H9 (cell line): ENCODE measurements around the gene RASL12. TPM values are rescaled to one million over a fixed set of nuclear protein-coding genes. Genes with fewer than 3 reads are reported as not detected.

Experiments
- DNase-seq: peaks from one replicate; pipeline ENCODE4 v3.0.0-alpha.2; 2017
- H2AFZ ChIP-seq: one replicate; pipeline ENCODE4 v1.6.1; 2013; ENCODE audit warnings: mild to moderate bottlenecking, low read length, control low read depth, moderate library complexity
- H2AK5ac ChIP-seq: 2 replicates; pipeline ENCODE4 v1.6.1; 2013; ENCODE audit warnings: low read length, control low read depth, mixed read lengths; ENCODE audit not compliant: insufficient read length
- H2BK120ac ChIP-seq: one replicate; pipeline ENCODE4 v1.6.1; 2013; ENCODE audit warnings: low read depth, mild to moderate bottlenecking, low read length, control low read depth, inconsistent platforms; ENCODE audit not compliant: poor library complexity, severe bottlenecking
- H2BK12ac ChIP-seq: 2 replicates; pipeline ENCODE4 v1.6.1; 2013; ENCODE audit warnings: low read length, control low read depth, mixed read lengths, low read depth; ENCODE audit not compliant: insufficient read length
- H2BK15ac ChIP-seq: 2 replicates; pipeline ENCODE4 v1.6.1; 2013; ENCODE audit warnings: low read depth, low read length, control low read depth
- H2BK20ac ChIP-seq: one replicate; pipeline ENCODE4 v1.6.1; 2013; ENCODE audit warnings: low read depth, mild to moderate bottlenecking, low read length, control low read depth, inconsistent platforms; ENCODE audit not compliant: poor library complexity, severe bottlenecking
- H2BK5ac ChIP-seq: 2 replicates; pipeline ENCODE4 v1.6.1; 2013; ENCODE audit warnings: low read length, control low read depth, mixed read lengths; ENCODE audit not compliant: insufficient read length
- H3K14ac ChIP-seq: 2 replicates; pipeline ENCODE4 v1.6.1; 2013; ENCODE audit warnings: low read length, control low read depth; ENCODE audit not compliant: insufficient read depth
- H3K18ac ChIP-seq: 2 replicates; pipeline ENCODE4 v1.6.1; 2013; ENCODE audit warnings: low read depth, mild to moderate bottlenecking, mixed read lengths, low read length, control low read depth; ENCODE audit not compliant: insufficient read length
- H3K23ac ChIP-seq: 2 replicates; pipeline ENCODE4 v1.6.1; 2013; ENCODE audit warnings: low read length, control low read depth, mixed read lengths, low read depth; ENCODE audit not compliant: insufficient read length
- H3K23me2 ChIP-seq: 2 replicates; pipeline ENCODE4 v1.6.1; 2013; ENCODE audit warnings: low read depth, mild to moderate bottlenecking, mixed read lengths, low read length, control low read depth; ENCODE audit not compliant: insufficient read length, poor library complexity, severe bottlenecking
- H3K27ac ChIP-seq: 2 replicates; pipeline ENCODE4 v1.5.1; 2013; ENCODE audit warnings: low read length, control low read depth, mixed read lengths, low read depth; ENCODE audit not compliant: insufficient read length
- H3K27me3 ChIP-seq: 2 replicates; pipeline ENCODE4 v1.6.1; 2013; ENCODE audit warnings: low read length, control low read depth, inconsistent platforms; ENCODE audit not compliant: insufficient read depth
- H3K4ac ChIP-seq: 2 replicates; pipeline ENCODE4 v1.6.1; 2013; ENCODE audit warnings: low read depth, mild to moderate bottlenecking, control low read depth, inconsistent platforms, low read length, moderate library complexity
- H3K4me1 ChIP-seq: 2 replicates; pipeline ENCODE4 v1.6.1; 2013; ENCODE audit warnings: low read length, control low read depth, inconsistent platforms; ENCODE audit not compliant: insufficient read depth
- H3K4me2 ChIP-seq: 2 replicates; pipeline ENCODE4 v1.6.1; 2013; ENCODE audit warnings: low read length, control low read depth, mixed read lengths; ENCODE audit not compliant: insufficient read length, insufficient read depth
- H3K56ac ChIP-seq: 2 replicates; pipeline ENCODE4 v1.6.1; 2013; ENCODE audit warnings: low read depth, mild to moderate bottlenecking, mixed read lengths, low read length, control low read depth; ENCODE audit not compliant: insufficient read length
- H3K79me1 ChIP-seq: 2 replicates; pipeline ENCODE4 v1.6.1; 2013; ENCODE audit warnings: low read depth, mild to moderate bottlenecking, moderate library complexity, low read length, control low read depth, inconsistent platforms; ENCODE audit not compliant: insufficient read depth, poor library complexity, severe bottlenecking
- H3K79me2 ChIP-seq: 2 replicates; pipeline ENCODE4 v1.6.1; 2013; ENCODE audit warnings: low read length, control low read depth, inconsistent platforms; ENCODE audit not compliant: insufficient read depth
- H3K9ac ChIP-seq: 2 replicates; pipeline ENCODE4 v1.6.1; 2013; ENCODE audit warnings: low read length, control low read depth, mixed read lengths; ENCODE audit not compliant: insufficient read length; ENCODE audit errors: extremely low read depth
- H3K9me3 ChIP-seq: one replicate; pipeline ENCODE4 v1.6.1; 2013; ENCODE audit warnings: low read depth, low read length, inconsistent platforms; ENCODE audit not compliant: control insufficient read depth
- H3T11ph ChIP-seq: one replicate; pipeline ENCODE4 v1.6.1; 2013; ENCODE audit warnings: mild to moderate bottlenecking, low read length, control low read depth, inconsistent platforms
- H4K20me1 ChIP-seq: one replicate; pipeline ENCODE4 v1.6.1; 2013; ENCODE audit not compliant: control insufficient read depth, insufficient read length, insufficient read depth
- H4K5ac ChIP-seq: 2 replicates; pipeline ENCODE4 v1.6.1; 2013; ENCODE audit warnings: low read depth, mild to moderate bottlenecking, mixed read lengths, low read length, control low read depth; ENCODE audit not compliant: insufficient read length
- H4K8ac ChIP-seq: replicated peaks from 2 replicates; pipeline ENCODE4 v1.6.1; 2013; ENCODE audit warnings: low read length, control low read depth, mixed read lengths, low read depth; ENCODE audit not compliant: insufficient read length
- H4K91ac ChIP-seq: 2 replicates; pipeline ENCODE4 v1.6.1; 2013; ENCODE audit warnings: low read depth, mild to moderate bottlenecking, moderate library complexity, mixed read lengths, low read length, control low read depth; ENCODE audit not compliant: insufficient read length
- H3K27ac Mint-ChIP-seq, 3 experiments: 2 replicates in 2 of 3; 3 replicates in 1 of 3; pipeline ENCODE4 v1.8.0; 2020 to 2021; ENCODE audit warnings: mixed read lengths in 3 of 3, mild to moderate bottlenecking in 1 of 3, moderate library complexity in 1 of 3
- H3K27me3 Mint-ChIP-seq: 2 replicates; pipeline ENCODE4 v1.8.0; 2021; ENCODE audit warnings: low read depth, mild to moderate bottlenecking, moderate library complexity, mixed read lengths
- H3K36me3 Mint-ChIP-seq, 3 experiments: 2 replicates in 2 of 3; 3 replicates in 1 of 3; pipeline ENCODE4 v1.8.0; 2020 to 2021; ENCODE audit warnings: low read depth in 3 of 3, mixed read lengths in 3 of 3; ENCODE audit not compliant: insufficient read depth in 1 of 3
- H3K4me1 Mint-ChIP-seq, 2 experiments: 2 replicates each; pipeline ENCODE4 v1.8.0; 2020; ENCODE audit warnings: mixed read lengths in 2 of 2
- H3K4me3 Mint-ChIP-seq, 2 experiments: 2 replicates in 1 of 2; 3 replicates in 1 of 2; pipeline ENCODE4 v1.8.0; 2020 to 2021; ENCODE audit warnings: mild to moderate bottlenecking in 2 of 2, mixed read lengths in 2 of 2, moderate library complexity in 1 of 2
- H3K9me3 Mint-ChIP-seq, 2 experiments: 2 replicates in 1 of 2; 3 replicates in 1 of 2; pipeline ENCODE4 v1.8.0; 2020; ENCODE audit warnings: mild to moderate bottlenecking in 2 of 2, mixed read lengths in 2 of 2, moderate library complexity in 1 of 2
- CTCF ChIP-seq: fragments of 200-600 bp; sonication (generic); conservative IDR thresholded peaks from 3 replicates; pipeline ENCODE4 v1.8.0; 2021; ENCODE audit warnings: antibody characterized with exemption, mild to moderate bottlenecking
- WGBS: extraction: QIAGEN DNeasy Blood & Tissue Kit; methylation state at CpG from one replicate; pipeline ENCODE4 v1.1.7; 2013; ENCODE audit warnings: missing lambda C conversion rate, low lambda C conversion rate, mixed read lengths; ENCODE audit not compliant: insufficient read length; ENCODE audit errors: extremely low coverage; 5-methylcytosine and 5-hydroxymethylcytosine counted together
- total RNA-seq: library from RNA; stranded (reverse); gene quantifications from 2 replicates; pipeline ENCODE4 v1.2.1, GENCODE V29; 2021

Gene RASL12
- total RNA-seq, 1 experiment from 2014 or later: 7.5 TPM

- no peak overlapping the region for H3K23ac ChIP-seq
- no peak overlapping the region for H2BK120ac ChIP-seq
- no peak overlapping the region for H4K5ac ChIP-seq
- no peak overlapping the region for H3T11ph ChIP-seq
- peak overlapping the region; percentile 11 for H3K18ac ChIP-seq
- peak overlapping the region; percentile 2 to 74 (median 14); a peak in 4 of 7 replicates for H3K27ac Mint-ChIP-seq
- peaks cover 36% of the 10 kb centered on the region for H3K27me3 Mint-ChIP-seq
- peak overlapping the region; percentile 12; the same call in 1 of the 2 replicates for H3K14ac ChIP-seq
- no peak overlapping the region for H2BK20ac ChIP-seq
- peaks cover 52 to 59% of the 10 kb centered on the region in 2 experiments for H3K4me1 Mint-ChIP-seq
- H3K4me3 Mint-ChIP-seq: peak overlapping the region in 1 of 2 experiments; percentile 66; a peak in 4 of 5 replicates
- WGBS: no CpG with 5 or more reads among the region's 7 CpGs
- H2BK15ac ChIP-seq: no peak overlapping the region
- peak overlapping the region; percentile 32 for H3K4me2 ChIP-seq
- no peak overlapping the region for H2BK5ac ChIP-seq
- H3K27me3 ChIP-seq: no peaks in the 10 kb centered on the region
- no peak overlapping the region for H2AK5ac ChIP-seq
- no peaks in the 10 kb centered on the region for H3K23me2 ChIP-seq
- H3K9me3 Mint-ChIP-seq: no peaks in the 10 kb centered on the region; a peak in 2 of 5 replicates
- H3K4me1 ChIP-seq: peaks cover 16% of the 10 kb centered on the region; the same call in 1 of the 2 replicates
- H3K79me2 ChIP-seq: no peaks in the 10 kb centered on the region
- H3K27ac ChIP-seq: no peak overlapping the region
- no peak for TF ChIP-seq CTCF
- H4K91ac ChIP-seq: no peak overlapping the region
- DNase-seq: peak; percentile 70
- H3K9ac ChIP-seq: no peak overlapping the region
- no peaks in the 10 kb centered on the region for H3K36me3 Mint-ChIP-seq
- no peak overlapping the region for H3K4ac ChIP-seq
- no peak overlapping the region for H3K56ac ChIP-seq
- no peak overlapping the region for H2AFZ ChIP-seq
- no peak overlapping the region for H4K8ac ChIP-seq
- no peak overlapping the region for H2BK12ac ChIP-seq
- H3K79me1 ChIP-seq: no peaks in the 10 kb centered on the region
- H3K9me3 ChIP-seq: no peaks in the 10 kb centered on the region
- no peaks in the 10 kb centered on the region for H4K20me1 ChIP-seq
Observed at GRCh38 chr15:65082303-65082953, 14.6 kb upstream of the RASL12 start.
